HepG2 (cell line): Measurements from ENCODE around the gene CTRL. TPM values are rescaled to one million over a fixed set of nuclear protein-coding genes. Genes with fewer than 3 reads are reported as not detected.

Source experiments
- DPF2 ChIP-seq: sonication (generic); formaldehyde crosslinking; IDR thresholded peaks from 2 replicates; pipeline ENCODE4 v1.4.0; 2020; ENCODE audit warnings: mild to moderate bottlenecking, low read depth, missing genetic modification reagents, borderline replicate concordance
- ELF1 ChIP-seq: sonication (generic); formaldehyde crosslinking; IDR thresholded peaks from 2 replicates; pipeline ENCODE4 v1.4.0; 2020; ENCODE audit warnings: missing genetic modification reagents
- GLI4 ChIP-seq: sonication (generic); formaldehyde crosslinking; IDR thresholded peaks from 2 replicates; pipeline ENCODE4 v1.5.1; 2020; ENCODE audit warnings: missing genetic modification reagents, mild to moderate bottlenecking, moderate library complexity, borderline replicate concordance
- MAF1 ChIP-seq: sonication (generic); formaldehyde crosslinking; IDR thresholded peaks from 2 replicates; pipeline ENCODE4 v1.5.0; 2020; ENCODE audit warnings: missing genetic modification reagents, borderline replicate concordance
- NR2F2 ChIP-seq: IDR thresholded peaks from 2 replicates; pipeline ENCODE4 v1.6.1; 2012; ENCODE audit warnings: low read depth, inconsistent platforms, borderline replicate concordance
- RFX3 ChIP-seq: IDR thresholded peaks from 2 replicates; pipeline ENCODE4 v1.6.1; 2016; ENCODE audit warnings: missing biosample characterization, missing genetic modification reagents
- YEATS2 ChIP-seq: sonication (generic); formaldehyde crosslinking; IDR thresholded peaks from 2 replicates; pipeline ENCODE4 v1.4.0; 2020; ENCODE audit warnings: missing genetic modification reagents, borderline replicate concordance
- ZFP36L1 ChIP-seq: sonication (generic); formaldehyde crosslinking; IDR thresholded peaks from 2 replicates; pipeline ENCODE4 v1.8.0; 2022; ENCODE audit warnings: mild to moderate bottlenecking, missing genetic modification reagents, moderate library complexity
- ZMYM2 ChIP-seq: sonication (generic); formaldehyde crosslinking; IDR thresholded peaks from 2 replicates; pipeline ENCODE4 v1.8.0; 2022; ENCODE audit warnings: mild to moderate bottlenecking, missing genetic modification reagents
- ZNF136 ChIP-seq: sonication (generic); formaldehyde crosslinking; IDR thresholded peaks from 2 replicates; pipeline ENCODE4 v1.8.1; 2022; ENCODE audit warnings: low read depth, mild to moderate bottlenecking, moderate library complexity, missing genetic modification reagents
- ZNF17 ChIP-seq: sonication (generic); formaldehyde crosslinking; IDR thresholded peaks from 2 replicates; pipeline ENCODE4 v1.5.0; 2020; ENCODE audit warnings: mild to moderate bottlenecking, missing genetic modification reagents
- ZNF296 ChIP-seq: sonication (generic); formaldehyde crosslinking; conservative IDR thresholded peaks from 2 replicates; pipeline ENCODE4 v1.5.0; 2020; ENCODE audit warnings: mild to moderate bottlenecking, missing genetic modification reagents
- ZNF598 ChIP-seq: sonication (generic); formaldehyde crosslinking; IDR thresholded peaks from 2 replicates; pipeline ENCODE4 v1.5.1; 2020; ENCODE audit warnings: mild to moderate bottlenecking, missing genetic modification reagents, borderline replicate concordance
- ZNF703 ChIP-seq: sonication (generic); formaldehyde crosslinking; IDR thresholded peaks from 2 replicates; pipeline ENCODE4 v1.5.1; 2020; ENCODE audit warnings: missing genetic modification reagents, mild to moderate bottlenecking, moderate library complexity, borderline replicate concordance
- ZNF83 ChIP-seq: sonication (generic); formaldehyde crosslinking; IDR thresholded peaks from 2 replicates; pipeline ENCODE4 v1.4.0; 2020; ENCODE audit warnings: missing genetic modification reagents, mild to moderate bottlenecking, borderline replicate concordance
- ZSCAN30 ChIP-seq: sonication (generic); formaldehyde crosslinking; IDR thresholded peaks from 2 replicates; pipeline ENCODE4 v1.5.0; 2020; ENCODE audit warnings: mild to moderate bottlenecking, missing genetic modification reagents
- polyA plus RNA-seq, 8 experiments: library from polyadenylated mRNA; depleted of rRNA in 3 of 8; stranded (reverse) in 7 of 8; unstranded in 1 of 8; fragments of >200 nt; fragmentation: Illumina TruSeq in 4 of 8; extraction: Trizol in 4 of 8; gene quantifications; 2 replicates each; pipeline versions ENCODE4 v1.2.1 to v1.2.3, GENCODE V29; 2011 to 2016; ENCODE audit warnings: low read depth in 4 of 8, missing spikeins in 1 of 8, mixed read lengths in 1 of 8; ENCODE audit not compliant: insufficient read depth in 1 of 8
- total RNA-seq, 5 experiments: library from RNA; depleted of rRNA; stranded (reverse); fragments of >200 nt; fragmentation: Illumina TruSeq; extraction: Trizol; gene quantifications; 2 replicates each; pipeline ENCODE4 v1.2.3, GENCODE V29; 2016; ENCODE audit warnings: low read depth in 1 of 5
- TF ChIP-seq, protein P1 (sequence below), 2 experiments: fragments of 450-650 bp in 1 of 2; sonication (generic) in 1 of 2; formaldehyde crosslinking in 1 of 2; IDR thresholded peaks; 2 replicates each; pipeline versions ENCODE4 v1.6.1 to v1.8.0; 2016 to 2022; ENCODE audit warnings: antibody characterized with exemption in 1 of 2, mild to moderate bottlenecking in 1 of 2, missing genetic modification reagents in 1 of 2
- TF ChIP-seq, protein P2 (sequence below): sonication (generic); formaldehyde crosslinking; IDR thresholded peaks from 2 replicates; pipeline ENCODE4 v1.4.0; 2020; ENCODE audit warnings: missing genetic modification reagents
- TF ChIP-seq, protein P3 (sequence below): sonication (generic); formaldehyde crosslinking; IDR thresholded peaks from 2 replicates; pipeline ENCODE4 v1.8.1; 2023; ENCODE audit warnings: mild to moderate bottlenecking, inconsistent platforms, moderate library complexity, missing genetic modification reagents, borderline replicate concordance

CTRL gene
- total and polyA plus RNA-seq, 2 of the 13 experiments (the other 11 are each of a cell fraction or from before 2014, with no cell fraction given): 1.9 to 2.7 TPM

DNA sequence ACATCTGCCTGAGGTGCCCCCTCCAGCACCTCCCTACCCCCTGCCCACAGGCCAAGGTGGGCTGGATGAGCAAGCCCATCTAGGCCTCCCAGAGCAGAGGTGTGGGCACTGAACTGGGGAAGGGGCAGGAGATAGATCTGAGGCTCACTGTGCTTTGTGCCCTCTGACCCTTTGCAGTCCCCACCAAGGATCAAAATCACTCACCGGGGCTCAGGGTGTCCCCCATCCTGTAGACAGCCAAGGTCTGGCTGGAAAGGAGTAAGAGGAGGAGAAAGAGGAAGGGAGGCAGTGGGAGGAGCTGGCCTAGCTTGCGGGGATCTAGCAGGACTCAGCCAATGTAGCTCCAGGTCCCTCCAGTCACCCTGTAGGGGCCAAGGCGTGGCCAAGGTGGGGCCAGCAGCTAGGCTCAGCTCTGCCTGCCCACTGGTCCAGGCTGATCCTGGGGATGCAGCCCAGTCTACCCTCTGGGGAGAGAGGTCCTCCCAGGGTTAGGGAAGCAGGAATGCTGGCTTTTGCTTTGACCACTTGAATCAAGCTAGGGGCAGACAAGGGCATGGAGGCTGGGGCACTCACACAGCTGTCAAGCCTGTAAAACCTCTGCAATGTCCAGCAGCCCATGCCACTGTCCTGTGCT is 35.0 kb upstream of the CTRL start (continued):
- TF ChIP-seq, protein P1, sequence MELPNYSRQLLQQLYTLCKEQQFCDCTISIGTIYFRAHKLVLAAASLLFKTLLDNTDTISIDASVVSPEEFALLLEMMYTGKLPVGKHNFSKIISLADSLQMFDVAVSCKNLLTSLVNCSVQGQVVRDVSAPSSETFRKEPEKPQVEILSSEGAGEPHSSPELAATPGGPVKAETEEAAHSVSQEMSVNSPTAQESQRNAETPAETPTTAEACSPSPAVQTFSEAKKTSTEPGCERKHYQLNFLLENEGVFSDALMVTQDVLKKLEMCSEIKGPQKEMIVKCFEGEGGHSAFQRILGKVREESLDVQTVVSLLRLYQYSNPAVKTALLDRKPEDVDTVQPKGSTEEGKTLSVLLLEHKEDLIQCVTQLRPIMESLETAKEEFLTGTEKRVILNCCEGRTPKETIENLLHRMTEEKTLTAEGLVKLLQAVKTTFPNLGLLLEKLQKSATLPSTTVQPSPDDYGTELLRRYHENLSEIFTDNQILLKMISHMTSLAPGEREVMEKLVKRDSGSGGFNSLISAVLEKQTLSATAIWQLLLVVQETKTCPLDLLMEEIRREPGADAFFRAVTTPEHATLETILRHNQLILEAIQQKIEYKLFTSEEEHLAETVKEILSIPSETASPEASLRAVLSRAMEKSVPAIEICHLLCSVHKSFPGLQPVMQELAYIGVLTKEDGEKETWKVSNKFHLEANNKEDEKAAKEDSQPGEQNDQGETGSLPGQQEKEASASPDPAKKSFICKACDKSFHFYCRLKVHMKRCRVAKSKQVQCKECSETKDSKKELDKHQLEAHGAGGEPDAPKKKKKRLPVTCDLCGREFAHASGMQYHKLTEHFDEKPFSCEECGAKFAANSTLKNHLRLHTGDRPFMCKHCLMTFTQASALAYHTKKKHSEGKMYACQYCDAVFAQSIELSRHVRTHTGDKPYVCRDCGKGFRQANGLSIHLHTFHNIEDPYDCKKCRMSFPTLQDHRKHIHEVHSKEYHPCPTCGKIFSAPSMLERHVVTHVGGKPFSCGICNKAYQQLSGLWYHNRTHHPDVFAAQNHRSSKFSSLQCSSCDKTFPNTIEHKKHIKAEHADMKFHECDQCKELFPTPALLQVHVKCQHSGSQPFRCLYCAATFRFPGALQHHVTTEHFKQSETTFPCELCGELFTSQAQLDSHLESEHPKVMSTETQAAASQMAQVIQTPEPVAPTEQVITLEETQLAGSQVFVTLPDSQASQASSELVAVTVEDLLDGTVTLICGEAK (IDR thresholded peaks at IDR 0.05): no peak
- TF ChIP-seq, protein P1 (CRISPR knock-in tag; IDR thresholded peaks at IDR 0.05): no peak
- TF ChIP-seq, protein P2, sequence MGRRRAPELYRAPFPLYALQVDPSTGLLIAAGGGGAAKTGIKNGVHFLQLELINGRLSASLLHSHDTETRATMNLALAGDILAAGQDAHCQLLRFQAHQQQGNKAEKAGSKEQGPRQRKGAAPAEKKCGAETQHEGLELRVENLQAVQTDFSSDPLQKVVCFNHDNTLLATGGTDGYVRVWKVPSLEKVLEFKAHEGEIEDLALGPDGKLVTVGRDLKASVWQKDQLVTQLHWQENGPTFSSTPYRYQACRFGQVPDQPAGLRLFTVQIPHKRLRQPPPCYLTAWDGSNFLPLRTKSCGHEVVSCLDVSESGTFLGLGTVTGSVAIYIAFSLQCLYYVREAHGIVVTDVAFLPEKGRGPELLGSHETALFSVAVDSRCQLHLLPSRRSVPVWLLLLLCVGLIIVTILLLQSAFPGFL: no peak
- no peak; the same call in 1 of the 2 replicates for TF ChIP-seq ELF1 (CRISPR knock-in tag)
- TF ChIP-seq, protein P3, sequence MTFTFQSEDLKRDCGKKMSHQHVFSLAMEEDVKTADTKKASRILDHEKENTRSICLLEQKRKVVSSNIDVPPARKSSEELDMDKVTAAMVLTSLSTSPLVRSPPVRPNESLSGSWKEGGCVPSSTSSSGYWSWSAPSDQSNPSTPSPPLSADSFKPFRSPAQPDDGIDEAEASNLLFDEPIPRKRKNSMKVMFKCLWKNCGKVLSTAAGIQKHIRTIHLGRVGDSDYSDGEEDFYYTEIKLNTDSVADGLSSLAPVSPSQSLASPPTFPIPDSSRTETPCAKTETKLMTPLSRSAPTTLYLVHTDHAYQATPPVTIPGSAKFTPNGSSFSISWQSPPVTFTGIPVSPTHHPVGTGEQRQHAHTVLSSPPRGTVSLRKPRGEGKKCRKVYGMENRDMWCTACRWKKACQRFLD (CRISPR knock-in tag): peak; percentile 84; the same call in 1 of the 2 replicates
- no peak for TF ChIP-seq NR2F2
- TF ChIP-seq ZNF296: no peak
- TF ChIP-seq ZNF83: no peak
- no peak for TF ChIP-seq MAF1 (CRISPR knock-in tag)
- no peak for TF ChIP-seq ZSCAN30
- TF ChIP-seq ZMYM2: no peak
- TF ChIP-seq DPF2 (CRISPR knock-in tag): no peak
- TF ChIP-seq RFX3 (CRISPR knock-in tag): no peak
- no peak for TF ChIP-seq ZNF598 (CRISPR knock-in tag)
- TF ChIP-seq ZNF703 (CRISPR knock-in tag): no peak
- TF ChIP-seq GLI4 (CRISPR knock-in tag): 0 out of 2 replicates have a peak, but pooled peaks have one; percentile 72
- no peak for TF ChIP-seq ZNF17 (CRISPR knock-in tag)
- TF ChIP-seq ZFP36L1 (CRISPR knock-in tag): no peak
- TF ChIP-seq YEATS2 (CRISPR knock-in tag): no peak
- TF ChIP-seq ZNF136 (CRISPR knock-in tag): no peak
